SK-N-SH (cell line): ENCODE measurements around the gene CDC42.

Experiments
- CHD2 ChIP-seq: fragments of 150-350 bp; IDR thresholded peaks from 2 replicates; pipeline ENCODE4 v1.6.1; 2018; ENCODE audit warnings: low read length; ENCODE audit not compliant: partially characterized antibody
- EZH2phosphoT487 ChIP-seq: fragments of 200-600 bp; sonication (generic); IDR thresholded peaks from 2 replicates; pipeline ENCODE4 v1.6.1; 2017; ENCODE audit warnings: low read depth, mixed run types, mild to moderate bottlenecking, antibody characterized with exemption, moderate library complexity, borderline replicate concordance
- PBX3 ChIP-seq: IDR thresholded peaks from 2 replicates; pipeline ENCODE4; 2012
- RCOR1 ChIP-seq: fragments of 150-350 bp; IDR thresholded peaks from 2 replicates; pipeline ENCODE4 v1.6.1; 2017; ENCODE audit warnings: antibody characterized with exemption, low read length
- RXRA ChIP-seq: IDR thresholded peaks from 2 replicates; pipeline ENCODE4 v1.4.0; 2012; ENCODE audit warnings: low read depth, mild to moderate bottlenecking, borderline replicate concordance
- SIN3A ChIP-seq: IDR thresholded peaks from 2 replicates; pipeline ENCODE4 v1.6.1; 2012; ENCODE audit warnings: low read depth, mild to moderate bottlenecking, low read length, moderate library complexity, borderline replicate concordance
- SMC3 ChIP-seq: IDR thresholded peaks from 2 replicates; pipeline ENCODE4 v1.6.1; 2012; ENCODE audit warnings: low read depth, low read length, improper control_type of control experiment
- TCF12 ChIP-seq: IDR thresholded peaks from 2 replicates; pipeline ENCODE4 v1.4.0; 2012
- TF ChIP-seq, protein P1 (sequence below): fragments of 200-600 bp; sonication (generic); IDR thresholded peaks from 2 replicates; pipeline ENCODE4 v1.6.1; 2017; ENCODE audit warnings: antibody characterized with exemption, mild to moderate bottlenecking, moderate library complexity

DNA sequence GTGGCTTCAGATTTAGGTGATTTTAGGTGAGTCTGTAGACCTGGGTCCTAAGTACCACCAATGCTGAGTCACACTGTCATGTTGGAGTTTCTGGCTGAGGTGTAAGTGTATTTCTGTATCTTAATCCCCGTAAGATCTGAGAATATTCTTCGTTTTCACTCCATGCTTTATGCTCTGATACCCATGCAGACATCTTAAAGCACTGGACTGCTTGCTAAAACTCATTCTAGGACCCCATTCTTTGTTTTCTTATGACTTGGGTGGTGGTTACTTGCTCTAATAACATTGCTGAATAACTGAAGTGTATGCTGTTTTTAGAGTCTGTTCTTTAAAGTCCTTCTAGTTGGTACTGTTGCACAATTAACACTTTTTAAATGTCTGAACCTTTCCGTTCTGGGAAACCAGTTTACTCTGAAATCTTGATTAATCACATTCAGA is 36.6 kb downstream of the CDC42 start:
- TF ChIP-seq CHD2 (no peak), SMC3 (no peak), RCOR1 (no peak), SIN3A (no peak), RXRA (no peak), PBX3 (no peak), EZH2phosphoT487 (no peak), TCF12 (no peak)
- TF ChIP-seq, protein P1, sequence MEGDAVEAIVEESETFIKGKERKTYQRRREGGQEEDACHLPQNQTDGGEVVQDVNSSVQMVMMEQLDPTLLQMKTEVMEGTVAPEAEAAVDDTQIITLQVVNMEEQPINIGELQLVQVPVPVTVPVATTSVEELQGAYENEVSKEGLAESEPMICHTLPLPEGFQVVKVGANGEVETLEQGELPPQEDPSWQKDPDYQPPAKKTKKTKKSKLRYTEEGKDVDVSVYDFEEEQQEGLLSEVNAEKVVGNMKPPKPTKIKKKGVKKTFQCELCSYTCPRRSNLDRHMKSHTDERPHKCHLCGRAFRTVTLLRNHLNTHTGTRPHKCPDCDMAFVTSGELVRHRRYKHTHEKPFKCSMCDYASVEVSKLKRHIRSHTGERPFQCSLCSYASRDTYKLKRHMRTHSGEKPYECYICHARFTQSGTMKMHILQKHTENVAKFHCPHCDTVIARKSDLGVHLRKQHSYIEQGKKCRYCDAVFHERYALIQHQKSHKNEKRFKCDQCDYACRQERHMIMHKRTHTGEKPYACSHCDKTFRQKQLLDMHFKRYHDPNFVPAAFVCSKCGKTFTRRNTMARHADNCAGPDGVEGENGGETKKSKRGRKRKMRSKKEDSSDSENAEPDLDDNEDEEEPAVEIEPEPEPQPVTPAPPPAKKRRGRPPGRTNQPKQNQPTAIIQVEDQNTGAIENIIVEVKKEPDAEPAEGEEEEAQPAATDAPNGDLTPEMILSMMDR = no peak
